Type B pancreatic cell (in vitro differentiated cells): Measurements from ENCODE around the gene PTPRK. TPM values are rescaled to one million over a fixed set of nuclear protein-coding genes. Genes with fewer than 3 reads are reported as not detected.

Source experiments
- DNase-seq: peaks from one replicate; pipeline ENCODE4 v3.0.0; 2021; ENCODE audit warnings: mixed read lengths; ENCODE audit not compliant: unreplicated experiment; ENCODE audit errors: extremely low spot score
- H3K27ac Mint-ChIP-seq: 2 replicates; pipeline ENCODE4 v1.8.0; 2021; ENCODE audit warnings: mild to moderate bottlenecking, mixed read lengths
- H3K27me3 Mint-ChIP-seq: 2 replicates; pipeline ENCODE4 v1.8.0; 2021; ENCODE audit warnings: mixed read lengths
- H3K36me3 Mint-ChIP-seq: 2 replicates; pipeline ENCODE4 v1.8.0; 2021; ENCODE audit warnings: mixed read lengths
- H3K4me1 Mint-ChIP-seq: one replicate; pipeline ENCODE4 v1.8.0; 2021; ENCODE audit warnings: mixed read lengths; ENCODE audit not compliant: unreplicated experiment
- H3K4me3 Mint-ChIP-seq: 2 replicates; pipeline ENCODE4 v1.8.0; 2021; ENCODE audit warnings: mild to moderate bottlenecking, mixed read lengths
- H3K9me3 Mint-ChIP-seq: 2 replicates; pipeline ENCODE4 v1.8.0; 2021; ENCODE audit warnings: mixed read lengths
- total RNA-seq: library from RNA; stranded (reverse); gene quantifications from 2 replicates; pipeline ENCODE4 v1.2.1, GENCODE V29; 2021; ENCODE audit warnings: low replicate concordance
- TF ChIP-seq, protein P1 (sequence below): fragments of 200-600 bp; sonication (generic); conservative IDR thresholded peaks from 2 replicates; pipeline ENCODE4 v1.5.0; 2021; ENCODE audit warnings: antibody characterized with exemption, mild to moderate bottlenecking

The PTPRK gene
- total RNA-seq, 1 donor from 2014 or later, result 63.4 TPM

DNA sequence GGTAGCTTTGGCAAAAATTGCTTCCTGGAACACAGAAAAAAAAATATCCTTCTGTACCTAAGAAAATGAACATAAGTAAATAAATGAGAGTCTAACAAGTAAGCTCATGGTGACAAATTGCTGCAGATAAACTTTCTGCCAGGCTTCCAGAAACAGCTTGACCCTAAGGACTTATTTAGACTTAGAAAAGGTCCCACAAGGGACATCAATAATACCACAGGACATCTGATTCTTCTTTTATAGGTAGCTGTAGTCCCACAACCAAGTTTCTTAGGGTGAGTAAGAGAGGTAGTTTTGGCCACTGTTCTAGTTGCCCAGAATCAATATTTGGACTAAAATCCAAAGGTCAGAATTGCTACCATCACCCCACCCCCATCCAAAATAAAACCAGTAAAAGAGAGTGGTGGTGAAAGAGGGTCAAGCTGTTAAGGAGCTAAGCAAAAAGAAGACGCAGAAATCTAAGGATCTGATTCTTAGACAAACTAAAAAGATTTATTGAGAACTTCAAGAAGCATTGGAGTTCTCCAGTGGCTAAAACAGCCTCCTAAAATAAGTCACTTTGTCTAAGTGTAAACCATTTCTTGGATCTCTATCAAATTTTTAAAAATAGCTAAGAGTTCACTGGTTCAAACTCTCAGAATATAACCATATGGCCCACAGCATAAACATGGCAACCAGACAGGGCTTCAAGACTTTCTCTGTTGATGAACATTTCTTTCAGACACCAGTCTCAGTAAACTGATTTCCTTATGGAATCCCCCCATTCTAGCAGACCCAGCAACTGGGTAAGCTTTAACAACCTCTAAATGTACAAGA is 180.6 kb downstream of the PTPRK start:
- Mint-ChIP-seq H3K4me3 (no peak overlapping the region), H3K9me3 (no peaks in the 10 kb centered on the region), H3K36me3 (no peaks in the 10 kb centered on the region), H3K27ac (peak overlapping the region; percentile 27), H3K27me3 (no peaks in the 10 kb centered on the region), H3K4me1 (peaks cover 20% of the 10 kb centered on the region)
- TF ChIP-seq, protein P1, sequence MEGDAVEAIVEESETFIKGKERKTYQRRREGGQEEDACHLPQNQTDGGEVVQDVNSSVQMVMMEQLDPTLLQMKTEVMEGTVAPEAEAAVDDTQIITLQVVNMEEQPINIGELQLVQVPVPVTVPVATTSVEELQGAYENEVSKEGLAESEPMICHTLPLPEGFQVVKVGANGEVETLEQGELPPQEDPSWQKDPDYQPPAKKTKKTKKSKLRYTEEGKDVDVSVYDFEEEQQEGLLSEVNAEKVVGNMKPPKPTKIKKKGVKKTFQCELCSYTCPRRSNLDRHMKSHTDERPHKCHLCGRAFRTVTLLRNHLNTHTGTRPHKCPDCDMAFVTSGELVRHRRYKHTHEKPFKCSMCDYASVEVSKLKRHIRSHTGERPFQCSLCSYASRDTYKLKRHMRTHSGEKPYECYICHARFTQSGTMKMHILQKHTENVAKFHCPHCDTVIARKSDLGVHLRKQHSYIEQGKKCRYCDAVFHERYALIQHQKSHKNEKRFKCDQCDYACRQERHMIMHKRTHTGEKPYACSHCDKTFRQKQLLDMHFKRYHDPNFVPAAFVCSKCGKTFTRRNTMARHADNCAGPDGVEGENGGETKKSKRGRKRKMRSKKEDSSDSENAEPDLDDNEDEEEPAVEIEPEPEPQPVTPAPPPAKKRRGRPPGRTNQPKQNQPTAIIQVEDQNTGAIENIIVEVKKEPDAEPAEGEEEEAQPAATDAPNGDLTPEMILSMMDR, result no peak
- DNase-seq, result no peak

DNA sequence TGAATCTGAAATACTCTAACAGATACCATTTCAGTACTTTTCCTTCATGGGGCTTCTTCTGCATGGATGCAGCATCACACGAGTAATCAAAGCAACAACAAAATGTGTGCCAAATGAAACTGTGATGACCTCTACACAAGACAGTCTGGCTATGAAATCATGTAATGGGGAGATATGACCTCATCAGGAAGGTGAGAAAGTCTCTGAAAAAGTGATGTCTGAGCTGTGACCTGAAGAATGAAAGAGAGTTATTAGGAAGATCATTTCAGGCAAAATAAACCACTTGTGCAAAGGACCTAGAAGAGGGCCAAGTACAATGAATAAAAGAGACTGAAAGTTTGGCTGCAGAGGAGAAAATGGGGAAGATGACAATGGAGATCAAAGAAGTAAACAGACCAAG is 182.8 kb downstream of the PTPRK start:
- Mint-ChIP-seq H3K36me3 (peaks cover 3% of the 10 kb centered on the region), H3K4me3 (no peak overlapping the region), H3K27ac (no peak overlapping the region), H3K27me3 (no peaks in the 10 kb centered on the region), H3K9me3 (no peaks in the 10 kb centered on the region), H3K4me1 (peaks cover 24% of the 10 kb centered on the region)
- DNase-seq, result no peak
- TF ChIP-seq, protein P1, result no peak

DNA sequence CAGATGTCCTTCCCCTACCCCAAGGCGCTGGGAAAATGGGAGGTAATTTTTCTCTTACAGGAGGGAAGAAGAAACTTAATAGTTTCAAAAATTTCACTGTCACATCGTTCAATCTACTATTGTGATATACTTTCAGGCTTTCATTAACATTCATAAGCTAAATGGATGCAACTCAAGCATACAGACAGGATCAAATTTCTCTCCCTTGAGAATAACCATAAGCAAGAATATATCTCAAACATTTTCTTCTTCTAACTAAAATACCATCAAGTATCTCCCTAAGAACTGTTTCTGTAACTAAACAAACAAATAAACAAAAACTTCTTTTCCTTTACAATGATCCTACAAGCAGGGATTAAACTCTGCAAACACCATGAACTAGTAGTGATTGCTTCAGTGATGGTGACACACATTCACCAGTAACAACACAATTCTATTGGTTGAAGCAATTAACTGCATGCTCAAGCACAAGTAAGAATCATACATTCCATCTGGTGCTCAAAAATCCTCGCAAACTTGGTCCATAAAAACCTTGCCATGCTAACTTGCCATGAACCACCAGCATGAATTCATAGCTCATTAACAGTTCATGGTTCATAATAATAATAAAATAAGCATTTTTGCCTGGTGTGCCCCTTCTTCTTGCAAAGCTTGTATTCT is 183.8 kb downstream of the PTPRK start:
- Mint-ChIP-seq H3K4me1 (peaks cover 28% of the 10 kb centered on the region), H3K36me3 (peaks cover 14% of the 10 kb centered on the region), H3K9me3 (no peaks in the 10 kb centered on the region), H3K27ac (no peak overlapping the region), H3K27me3 (no peaks in the 10 kb centered on the region), H3K4me3 (no peak overlapping the region)
- TF ChIP-seq, protein P1, result no peak
- no peak for DNase-seq

DNA sequence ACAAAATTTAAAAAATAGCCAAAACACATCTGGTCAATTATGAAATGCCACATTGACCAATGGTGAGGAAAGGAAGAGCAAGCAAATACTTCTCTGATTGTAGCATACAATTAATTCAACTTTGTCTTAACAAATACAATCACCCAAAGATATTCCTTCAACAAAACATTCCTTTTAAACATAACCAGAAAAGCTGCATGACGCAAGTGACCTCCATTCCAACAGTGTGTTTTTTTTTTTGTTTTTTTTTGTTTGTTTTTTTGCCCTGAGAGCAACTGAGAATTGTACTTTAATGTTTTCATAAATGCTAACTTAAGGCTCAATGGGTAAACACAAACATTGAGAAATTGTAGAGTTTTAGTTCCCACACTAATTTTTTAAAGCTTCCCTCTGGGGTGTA is 184.4 kb downstream of the PTPRK start:
- no peaks in the 10 kb centered on the region for H3K9me3 Mint-ChIP-seq
- H3K27ac Mint-ChIP-seq, result no peak overlapping the region

DNA sequence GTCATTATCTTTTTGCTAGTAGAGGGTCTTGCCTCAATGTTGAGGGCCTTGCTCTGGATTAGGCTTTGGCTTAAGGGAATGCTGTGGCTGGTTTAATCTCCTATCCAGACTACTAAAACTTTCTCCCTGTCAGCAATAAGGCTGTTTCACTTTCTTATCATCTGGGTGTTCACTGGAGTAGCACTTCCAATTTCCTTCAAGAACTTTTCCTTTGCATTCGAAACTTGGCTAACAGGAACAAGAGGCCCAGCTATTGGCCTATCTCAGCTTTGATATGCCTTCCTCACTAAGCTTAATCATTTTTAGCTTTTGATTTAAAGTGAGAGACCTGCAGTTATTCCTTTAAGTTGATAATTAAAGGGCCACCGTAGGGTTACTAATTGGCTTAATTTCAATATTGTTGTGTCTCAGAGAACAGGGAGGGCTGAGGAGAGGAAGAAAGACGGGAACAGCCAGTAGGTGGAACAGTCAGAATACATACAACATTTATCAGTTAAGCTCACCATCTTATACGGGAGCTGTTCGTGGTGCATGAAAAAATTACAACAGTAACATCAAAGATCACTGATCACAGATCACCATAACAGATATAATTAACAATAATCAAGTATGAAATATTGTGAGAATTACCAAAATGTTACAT is 186.7 kb downstream of the PTPRK start:
- no peak overlapping the region for H3K4me3 Mint-ChIP-seq

More for the DNA sequence above, 184.4 kb downstream of the PTPRK start:
- TF ChIP-seq, protein P1, result no peak
- H3K4me3 Mint-ChIP-seq, result no peak overlapping the region
- H3K36me3 Mint-ChIP-seq, result peaks cover 14% of the 10 kb centered on the region
- peaks cover 28% of the 10 kb centered on the region for H3K4me1 Mint-ChIP-seq
- no peak for DNase-seq
- H3K27me3 Mint-ChIP-seq, result no peaks in the 10 kb centered on the region

More for the DNA sequence above, 186.7 kb downstream of the PTPRK start:
- DNase-seq, result no peak
- Mint-ChIP-seq H3K36me3 (peaks cover 14% of the 10 kb centered on the region), H3K9me3 (peaks cover 4% of the 10 kb centered on the region), H3K4me1 (peaks cover 14% of the 10 kb centered on the region), H3K27ac (no peak overlapping the region), H3K27me3 (no peaks in the 10 kb centered on the region)
- TF ChIP-seq, protein P1, result no peak
